Stimulated activated CD4-positive, alpha-beta T cell treated with anti-CD3 and anti-CD28 coated beads, TNF-alpha, amount 100 ng/mL, for 48 hours (primary cell): ENCODE results near the gene FGD3.

Source experiments
- DNase-seq, 3 donors: peaks; one replicate each; pipeline ENCODE4 v3.0.0-alpha.2; 2020; ENCODE audit warnings: low read depth in 3 of 3

FGD3 gene

GRCh38 chr9:93052791-93053540 lies 105.6 kb downstream of the FGD3 start:
- no peak for DNase-seq

- no peak for DNase-seq
These were observed 106.5 kb downstream of the FGD3 start for GRCh38 chr9:93053781-93054331.

- no peak for DNase-seq
These were observed 107.7 kb downstream of the FGD3 start for GRCh38 chr9:93054758-93055704.

GRCh38 chr9:93057042-93057702 lies 109.8 kb downstream of the FGD3 start:
- no peak for DNase-seq

- DNase-seq: no peak
These were observed 110.5 kb downstream of the FGD3 start for GRCh38 chr9:93057703-93058354.

- peak in 2 of 3 donors; percentile 40 to 74 for DNase-seq
These were observed 111.2 kb downstream of the FGD3 start, which contains the start of gene SUSD3 for GRCh38 chr9:93058355-93059010. SUSD3 (plus strand) TSS chr9:93058701; CDS start chr9:93058743, 42 bp downstream.

GRCh38 chr9:93059011-93059714 lies 111.8 kb downstream of the FGD3 start:
- no peak for DNase-seq

GRCh38 chr9:93059715-93060578 lies 112.6 kb downstream of the FGD3 start:
- no peak for DNase-seq

- no peak for DNase-seq
These were observed 113.5 kb downstream of the FGD3 start for GRCh38 chr9:93060746-93061259.

GRCh38 chr9:93061260-93061751 lies 114.0 kb downstream of the FGD3 start:
- no peak for DNase-seq

GRCh38 chr9:93061791-93062763 lies 114.8 kb downstream of the FGD3 start:
- DNase-seq: no peak

- DNase-seq: peak; percentile 72 to 90 (median 82)
These were observed 117.2 kb downstream of the FGD3 start for GRCh38 chr9:93064392-93065134.

GRCh38 chr9:93065135-93065720 lies 117.9 kb downstream of the FGD3 start:
- no peak for DNase-seq

- no peak for DNase-seq
These were observed 119.8 kb downstream of the FGD3 start for GRCh38 chr9:93066978-93067603.

GRCh38 chr9:93068956-93069355 lies 121.6 kb downstream of the FGD3 start:
- no peak for DNase-seq

GRCh38 chr9:93071464-93071863 lies 124.1 kb downstream of the FGD3 start:
- no peak for DNase-seq
